ENCODE measurements around the gene SHC2.

SHC2 gene

DNA sequence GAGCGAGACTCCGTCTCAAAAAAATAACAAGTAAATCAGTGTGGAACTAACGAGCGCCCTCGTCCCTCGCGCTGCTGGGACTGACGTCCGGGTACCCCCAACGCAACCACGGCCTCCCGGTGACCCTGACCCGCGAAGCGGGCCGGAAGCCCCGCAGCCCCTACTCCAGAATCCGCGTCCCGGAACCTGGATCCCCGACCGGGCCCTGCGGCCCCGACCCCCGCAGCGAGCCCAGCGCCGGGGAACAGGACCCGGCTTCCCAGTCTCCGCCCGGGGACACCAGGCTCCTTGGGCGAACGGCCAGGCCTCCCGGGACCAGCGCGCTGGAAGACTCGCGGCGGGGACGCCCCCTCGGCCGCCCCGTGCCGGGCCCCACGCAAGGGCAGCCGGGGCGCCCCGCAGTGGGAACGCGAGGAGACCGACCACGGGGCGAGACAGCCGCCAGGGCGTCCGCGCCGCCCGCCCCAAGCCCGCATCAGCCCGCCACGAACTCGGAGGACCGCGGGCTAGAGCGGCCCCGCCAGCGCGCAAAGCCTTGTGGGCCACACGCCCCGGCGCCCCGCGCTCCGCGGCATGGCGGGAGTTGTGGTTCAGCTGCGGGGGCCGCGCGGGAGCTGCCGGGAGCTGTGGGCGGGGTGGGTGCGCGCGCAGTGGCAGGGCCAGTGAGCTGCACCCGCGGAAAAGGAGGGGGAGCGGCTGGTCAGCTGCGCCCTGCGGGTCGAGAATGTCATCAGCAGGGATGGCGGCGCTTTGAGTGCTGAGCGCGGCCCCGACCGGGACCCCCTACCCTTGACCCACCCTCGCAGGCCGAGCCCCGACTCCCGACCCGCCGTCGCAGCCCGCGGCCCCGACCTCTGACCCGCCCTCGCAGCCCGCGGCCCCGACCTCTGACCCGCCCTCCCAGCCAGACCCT is 27.9 kb upstream of the SHC2 start (continued):
- TF ChIP-seq, protein P1, sequence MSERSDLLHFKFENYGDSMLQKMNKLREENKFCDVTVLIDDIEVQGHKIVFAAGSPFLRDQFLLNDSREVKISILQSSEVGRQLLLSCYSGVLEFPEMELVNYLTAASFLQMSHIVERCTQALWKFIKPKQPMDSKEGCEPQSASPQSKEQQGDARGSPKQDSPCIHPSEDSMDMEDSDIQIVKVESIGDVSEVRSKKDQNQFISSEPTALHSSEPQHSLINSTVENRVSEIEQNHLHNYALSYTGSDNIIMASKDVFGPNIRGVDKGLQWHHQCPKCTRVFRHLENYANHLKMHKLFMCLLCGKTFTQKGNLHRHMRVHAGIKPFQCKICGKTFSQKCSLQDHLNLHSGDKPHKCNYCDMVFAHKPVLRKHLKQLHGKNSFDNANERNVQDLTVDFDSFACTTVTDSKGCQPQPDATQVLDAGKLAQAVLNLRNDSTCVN (tag by site-specific recombination; optimal IDR thresholded peaks at IDR 0.05): peak; percentile 89
- TF ChIP-seq ZNF324 (tag by site-specific recombination; IDR thresholded peaks at IDR 0.05) (no peak), ZNF394 (tag by site-specific recombination; IDR thresholded peaks at IDR 0.05; ENCODE audit: borderline replicate concordance) (no peak), HOXA7 (CRISPR knock-in tag; IDR thresholded peaks at IDR 0.05; ENCODE audit: borderline replicate concordance) (no peak), ZNF530 (tag by site-specific recombination; IDR thresholded peaks at IDR 0.05; ENCODE audit: low read depth) (no peak), SALL2 (tag by site-specific recombination; IDR thresholded peaks at IDR 0.05; ENCODE audit: borderline replicate concordance) (no peak), ZFP3 (tag by site-specific recombination; IDR thresholded peaks at IDR 0.05; ENCODE audit: low read depth) (no peak), ZNF707 (tag by site-specific recombination; IDR thresholded peaks at IDR 0.05) (no peak), ZNF184 (tag by site-specific recombination; IDR thresholded peaks at IDR 0.05) (no peak), ZBTB1 (tag by site-specific recombination; IDR thresholded peaks at IDR 0.05) (no peak), ZNF221 (tag by site-specific recombination; IDR thresholded peaks at IDR 0.05; ENCODE audit: borderline replicate concordance) (no peak), KLF7 (tag by site-specific recombination; IDR thresholded peaks at IDR 0.05; ENCODE audit: borderline replicate concordance) (no peak), ZNF114 (tag by site-specific recombination; IDR thresholded peaks at IDR 0.05) (no peak), ZNF600 (tag by site-specific recombination; IDR thresholded peaks at IDR 0.05) (peak; percentile 69), ZNF133 (tag by site-specific recombination; IDR thresholded peaks at IDR 0.05) (no peak), ZNF76 (tag by site-specific recombination; IDR thresholded peaks at IDR 0.05; ENCODE audit: borderline replicate concordance, low read depth) (peak; percentile 98), ZNF560 (tag by site-specific recombination; IDR thresholded peaks at IDR 0.05; ENCODE audit: borderline replicate concordance) (no peak), ZNF791 (tag by site-specific recombination; IDR thresholded peaks at IDR 0.05) (no peak), ZNF777 (tag by site-specific recombination; IDR thresholded peaks at IDR 0.05; ENCODE audit: borderline replicate concordance) (no peak), ZNF837 (tag by site-specific recombination; IDR thresholded peaks at IDR 0.05) (no peak), ZSCAN16 (tag by site-specific recombination; IDR thresholded peaks at IDR 0.05) (no peak), GLIS1 (tag by site-specific recombination; IDR thresholded peaks at IDR 0.05) (peak; percentile 60; the same call in 1 of the 2 replicates), ZNF404 (tag by site-specific recombination; IDR thresholded peaks at IDR 0.05) (no peak), ZSCAN30 (tag by site-specific recombination; IDR thresholded peaks at IDR 0.05) (0 out of 2 replicates have a peak, but pooled peaks have one; percentile 38), ZNF157 (tag by site-specific recombination; IDR thresholded peaks at IDR 0.05) (no peak), YY2 (tag by site-specific recombination; IDR thresholded peaks at IDR 0.05) (0 out of 2 replicates have a peak, but pooled peaks have one; percentile 48), ZNF174 (tag by site-specific recombination; IDR thresholded peaks at IDR 0.05) (no peak), ZNF624 (tag by site-specific recombination; IDR thresholded peaks at IDR 0.05) (no peak)
- TF ChIP-seq, protein P2, sequence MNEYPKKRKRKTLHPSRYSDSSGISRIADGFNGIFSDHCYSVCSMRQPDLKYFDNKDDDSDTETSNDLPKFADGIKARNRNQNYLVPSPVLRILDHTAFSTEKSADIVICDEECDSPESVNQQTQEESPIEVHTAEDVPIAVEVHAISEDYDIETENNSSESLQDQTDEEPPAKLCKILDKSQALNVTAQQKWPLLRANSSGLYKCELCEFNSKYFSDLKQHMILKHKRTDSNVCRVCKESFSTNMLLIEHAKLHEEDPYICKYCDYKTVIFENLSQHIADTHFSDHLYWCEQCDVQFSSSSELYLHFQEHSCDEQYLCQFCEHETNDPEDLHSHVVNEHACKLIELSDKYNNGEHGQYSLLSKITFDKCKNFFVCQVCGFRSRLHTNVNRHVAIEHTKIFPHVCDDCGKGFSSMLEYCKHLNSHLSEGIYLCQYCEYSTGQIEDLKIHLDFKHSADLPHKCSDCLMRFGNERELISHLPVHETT (tag by site-specific recombination; IDR thresholded peaks at IDR 0.05): no peak
- TF ChIP-seq, protein P3, sequence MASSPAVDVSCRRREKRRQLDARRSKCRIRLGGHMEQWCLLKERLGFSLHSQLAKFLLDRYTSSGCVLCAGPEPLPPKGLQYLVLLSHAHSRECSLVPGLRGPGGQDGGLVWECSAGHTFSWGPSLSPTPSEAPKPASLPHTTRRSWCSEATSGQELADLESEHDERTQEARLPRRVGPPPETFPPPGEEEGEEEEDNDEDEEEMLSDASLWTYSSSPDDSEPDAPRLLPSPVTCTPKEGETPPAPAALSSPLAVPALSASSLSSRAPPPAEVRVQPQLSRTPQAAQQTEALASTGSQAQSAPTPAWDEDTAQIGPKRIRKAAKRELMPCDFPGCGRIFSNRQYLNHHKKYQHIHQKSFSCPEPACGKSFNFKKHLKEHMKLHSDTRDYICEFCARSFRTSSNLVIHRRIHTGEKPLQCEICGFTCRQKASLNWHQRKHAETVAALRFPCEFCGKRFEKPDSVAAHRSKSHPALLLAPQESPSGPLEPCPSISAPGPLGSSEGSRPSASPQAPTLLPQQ (tag by site-specific recombination; IDR thresholded peaks at IDR 0.05): 0 out of 2 replicates have a peak, but pooled peaks have one; percentile 16
- TF ChIP-seq, protein P4, sequence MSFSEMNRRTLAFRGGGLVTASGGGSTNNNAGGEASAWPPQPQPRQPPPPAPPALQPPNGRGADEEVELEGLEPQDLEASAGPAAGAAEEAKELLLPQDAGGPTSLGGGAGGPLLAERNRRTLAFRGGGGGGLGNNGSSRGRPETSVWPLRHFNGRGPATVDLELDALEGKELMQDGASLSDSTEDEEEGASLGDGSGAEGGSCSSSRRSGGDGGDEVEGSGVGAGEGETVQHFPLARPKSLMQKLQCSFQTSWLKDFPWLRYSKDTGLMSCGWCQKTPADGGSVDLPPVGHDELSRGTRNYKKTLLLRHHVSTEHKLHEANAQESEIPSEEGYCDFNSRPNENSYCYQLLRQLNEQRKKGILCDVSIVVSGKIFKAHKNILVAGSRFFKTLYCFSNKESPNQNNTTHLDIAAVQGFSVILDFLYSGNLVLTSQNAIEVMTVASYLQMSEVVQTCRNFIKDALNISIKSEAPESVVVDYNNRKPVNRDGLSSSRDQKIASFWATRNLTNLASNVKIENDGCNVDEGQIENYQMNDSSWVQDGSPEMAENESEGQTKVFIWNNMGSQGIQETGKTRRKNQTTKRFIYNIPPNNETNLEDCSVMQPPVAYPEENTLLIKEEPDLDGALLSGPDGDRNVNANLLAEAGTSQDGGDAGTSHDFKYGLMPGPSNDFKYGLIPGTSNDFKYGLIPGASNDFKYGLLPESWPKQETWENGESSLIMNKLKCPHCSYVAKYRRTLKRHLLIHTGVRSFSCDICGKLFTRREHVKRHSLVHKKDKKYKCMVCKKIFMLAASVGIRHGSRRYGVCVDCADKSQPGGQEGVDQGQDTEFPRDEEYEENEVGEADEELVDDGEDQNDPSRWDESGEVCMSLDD (tag by site-specific recombination; IDR thresholded peaks at IDR 0.05): 0 out of 2 replicates have a peak, but pooled peaks have one; percentile 23
- TF ChIP-seq, protein P5, sequence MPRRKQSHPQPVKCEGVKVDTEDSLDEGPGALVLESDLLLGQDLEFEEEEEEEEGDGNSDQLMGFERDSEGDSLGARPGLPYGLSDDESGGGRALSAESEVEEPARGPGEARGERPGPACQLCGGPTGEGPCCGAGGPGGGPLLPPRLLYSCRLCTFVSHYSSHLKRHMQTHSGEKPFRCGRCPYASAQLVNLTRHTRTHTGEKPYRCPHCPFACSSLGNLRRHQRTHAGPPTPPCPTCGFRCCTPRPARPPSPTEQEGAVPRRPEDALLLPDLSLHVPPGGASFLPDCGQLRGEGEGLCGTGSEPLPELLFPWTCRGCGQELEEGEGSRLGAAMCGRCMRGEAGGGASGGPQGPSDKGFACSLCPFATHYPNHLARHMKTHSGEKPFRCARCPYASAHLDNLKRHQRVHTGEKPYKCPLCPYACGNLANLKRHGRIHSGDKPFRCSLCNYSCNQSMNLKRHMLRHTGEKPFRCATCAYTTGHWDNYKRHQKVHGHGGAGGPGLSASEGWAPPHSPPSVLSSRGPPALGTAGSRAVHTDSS (tag by site-specific recombination; IDR thresholded peaks at IDR 0.05): no peak

All from HEK293 (cell line).